DOHH2 (cell line): Measurements from ENCODE around the gene LRMDA.

Source experiments
- H3F3A ChIP-seq: fragments of 200-600 bp; sonication (generic), shearing (Covaris generic); 2 replicates; pipeline ENCODE4 v1.6.0; 2016; ENCODE audit warnings: antibody characterized with exemption, mild to moderate bottlenecking; ENCODE audit not compliant: control insufficient read depth, insufficient read depth
- H3K27ac ChIP-seq: fragments of 200-600 bp; sonication (generic); 2 replicates; pipeline ENCODE4 v1.5.1; 2014; ENCODE audit warnings: low read depth, mild to moderate bottlenecking, low read length, moderate library complexity
- H3K27me3 ChIP-seq: fragments of 200-600 bp; sonication (generic); 2 replicates; pipeline ENCODE4 v1.6.1; 2014; ENCODE audit warnings: mild to moderate bottlenecking, low read length, mixed read lengths; ENCODE audit not compliant: control insufficient read depth
- H3K36me3 ChIP-seq: fragments of 200-600 bp; sonication (generic); 2 replicates; pipeline ENCODE4 v1.6.1; 2014; ENCODE audit warnings: mild to moderate bottlenecking, low read length, moderate library complexity, mixed read lengths; ENCODE audit not compliant: control insufficient read depth
- H3K4me1 ChIP-seq: fragments of 200-600 bp; sonication (generic); 2 replicates; pipeline ENCODE4 v1.6.1; 2014; ENCODE audit warnings: mild to moderate bottlenecking, low read length, mixed read lengths; ENCODE audit not compliant: control insufficient read depth
- H3K4me2 ChIP-seq: fragments of 200-600 bp; sonication (generic); 2 replicates; pipeline ENCODE4 v1.6.0; 2014; ENCODE audit warnings: mild to moderate bottlenecking, low read length, moderate library complexity
- H3K4me3 ChIP-seq: fragments of 200-600 bp; sonication (generic); 2 replicates; pipeline ENCODE4 v1.5.1; 2014; ENCODE audit warnings: mild to moderate bottlenecking, low read length, mixed read lengths
- H3K79me2 ChIP-seq: fragments of 200-600 bp; sonication (generic); 2 replicates; pipeline ENCODE4 v1.6.1; 2014; ENCODE audit warnings: mild to moderate bottlenecking, low read length, mixed read lengths; ENCODE audit not compliant: control insufficient read depth
- H3K9me2 ChIP-seq: fragments of 200-600 bp; sonication (generic); replicated peaks from 2 replicates; pipeline ENCODE4 v1.6.1; 2014; ENCODE audit warnings: mild to moderate bottlenecking, low read length, mixed read lengths; ENCODE audit not compliant: control insufficient read depth
- H3K9me3 ChIP-seq: fragments of 200-600 bp; sonication (generic); 2 replicates; pipeline ENCODE4 v1.6.1; 2014; ENCODE audit warnings: antibody characterized with exemption, low read length, mixed read lengths; ENCODE audit not compliant: control insufficient read depth, insufficient read depth
- H4K20me1 ChIP-seq: fragments of 200-600 bp; sonication (generic); 2 replicates; pipeline ENCODE4 v1.6.0; 2014; ENCODE audit warnings: low read depth, mild to moderate bottlenecking, antibody characterized with exemption, low read length, moderate library complexity; ENCODE audit not compliant: control insufficient read depth, insufficient read depth
- CTCF ChIP-seq: fragments of 200-600 bp; sonication (generic); IDR thresholded peaks from one replicate; pipeline ENCODE4 v1.5.1; 2014; ENCODE audit warnings: antibody characterized with exemption, mild to moderate bottlenecking, low read depth, low read length; ENCODE audit not compliant: poor library complexity, severe bottlenecking
- EZH2phosphoT487 ChIP-seq: fragments of 200-600 bp; sonication (generic); IDR thresholded peaks from 2 replicates; pipeline ENCODE4 v1.6.1; 2017; ENCODE audit warnings: borderline replicate concordance, mild to moderate bottlenecking, antibody characterized with exemption, low read length, moderate library complexity, mixed read lengths

The LRMDA gene

GRCh38 chr10:75681334-75681733 is 249.9 kb downstream of the LRMDA start:
- Histone ChIP-seq H3K4me3 (no peak overlapping the region), H3K79me2 (no peaks in the 10 kb centered on the region), H3K4me1 (no peaks in the 10 kb centered on the region), H3K4me2 (no peak overlapping the region), H3F3A (no peaks in the 10 kb centered on the region), H3K27ac (no peak overlapping the region), H3K9me2 (no peaks in the 10 kb centered on the region), H4K20me1 (no peaks in the 10 kb centered on the region), H3K27me3 (no peaks in the 10 kb centered on the region), H3K36me3 (no peaks in the 10 kb centered on the region), H3K9me3 (no peaks in the 10 kb centered on the region)
- TF ChIP-seq CTCF: no peak

- TF ChIP-seq CTCF (no peak), EZH2phosphoT487 (no peak)
- Histone ChIP-seq H3K79me2 (no peaks in the 10 kb centered on the region), H3K9me2 (no peaks in the 10 kb centered on the region), H3K4me3 (no peak overlapping the region), H3K36me3 (no peaks in the 10 kb centered on the region), H3K27ac (no peak overlapping the region), H3K4me1 (no peaks in the 10 kb centered on the region), H3F3A (no peaks in the 10 kb centered on the region), H3K27me3 (no peaks in the 10 kb centered on the region), H4K20me1 (no peaks in the 10 kb centered on the region), H3K9me3 (no peaks in the 10 kb centered on the region), H3K4me2 (no peak overlapping the region)
Measured at GRCh38 chr10:75682649-75683557, 251.5 kb downstream of the LRMDA start.

GRCh38 chr10:75685187-75685586 is 253.8 kb downstream of the LRMDA start:
- Histone ChIP-seq H4K20me1 (no peaks in the 10 kb centered on the region), H3K4me3 (no peak overlapping the region), H3K27ac (no peak overlapping the region), H3K4me1 (no peaks in the 10 kb centered on the region), H3K27me3 (no peaks in the 10 kb centered on the region), H3K36me3 (no peaks in the 10 kb centered on the region), H3K4me2 (no peak overlapping the region), H3K9me2 (no peaks in the 10 kb centered on the region), H3K79me2 (no peaks in the 10 kb centered on the region), H3F3A (no peaks in the 10 kb centered on the region), H3K9me3 (no peaks in the 10 kb centered on the region)
- TF ChIP-seq EZH2phosphoT487: no peak
- TF ChIP-seq CTCF: no peak
